ENCODE data around the gene ITIH1.
"Not testable (repeated sequence)": the region's sequence is repeated elsewhere in the genome, so short reads cannot be mapped to it uniquely, and the experiment has no call there.

Gene ITIH1, protein sequence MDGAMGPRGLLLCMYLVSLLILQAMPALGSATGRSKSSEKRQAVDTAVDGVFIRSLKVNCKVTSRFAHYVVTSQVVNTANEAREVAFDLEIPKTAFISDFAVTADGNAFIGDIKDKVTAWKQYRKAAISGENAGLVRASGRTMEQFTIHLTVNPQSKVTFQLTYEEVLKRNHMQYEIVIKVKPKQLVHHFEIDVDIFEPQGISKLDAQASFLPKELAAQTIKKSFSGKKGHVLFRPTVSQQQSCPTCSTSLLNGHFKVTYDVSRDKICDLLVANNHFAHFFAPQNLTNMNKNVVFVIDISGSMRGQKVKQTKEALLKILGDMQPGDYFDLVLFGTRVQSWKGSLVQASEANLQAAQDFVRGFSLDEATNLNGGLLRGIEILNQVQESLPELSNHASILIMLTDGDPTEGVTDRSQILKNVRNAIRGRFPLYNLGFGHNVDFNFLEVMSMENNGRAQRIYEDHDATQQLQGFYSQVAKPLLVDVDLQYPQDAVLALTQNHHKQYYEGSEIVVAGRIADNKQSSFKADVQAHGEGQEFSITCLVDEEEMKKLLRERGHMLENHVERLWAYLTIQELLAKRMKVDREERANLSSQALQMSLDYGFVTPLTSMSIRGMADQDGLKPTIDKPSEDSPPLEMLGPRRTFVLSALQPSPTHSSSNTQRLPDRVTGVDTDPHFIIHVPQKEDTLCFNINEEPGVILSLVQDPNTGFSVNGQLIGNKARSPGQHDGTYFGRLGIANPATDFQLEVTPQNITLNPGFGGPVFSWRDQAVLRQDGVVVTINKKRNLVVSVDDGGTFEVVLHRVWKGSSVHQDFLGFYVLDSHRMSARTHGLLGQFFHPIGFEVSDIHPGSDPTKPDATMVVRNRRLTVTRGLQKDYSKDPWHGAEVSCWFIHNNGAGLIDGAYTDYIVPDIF

GRCh38 chr3:52777127-52777958 lies at the start of gene ITIH1:
ITIH1 (plus strand) TSS chr3:52777599; CDS start chr3:52777616, 17 bp downstream.
- no peak for DNase-seq

DNA sequence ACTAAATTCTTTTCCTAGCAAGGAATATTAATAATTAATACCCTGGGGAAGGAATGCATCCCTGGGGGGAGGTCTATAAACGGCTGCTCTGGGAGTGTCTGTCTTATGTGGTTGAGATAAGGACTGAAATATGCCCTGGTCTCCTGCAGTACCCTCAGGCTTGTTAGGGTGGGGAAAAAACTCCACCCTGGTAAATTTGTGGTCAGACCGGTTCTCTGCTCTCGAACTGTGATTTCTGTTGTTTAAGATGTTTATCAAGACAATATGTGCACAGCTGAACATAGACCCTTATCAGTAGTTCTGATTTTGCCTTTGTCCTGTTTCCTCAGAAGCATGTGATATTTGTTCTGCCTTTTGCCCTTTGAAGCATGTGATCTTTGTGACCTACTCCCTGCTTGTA lies 48.6 kb upstream of the ITIH1 start:
- DNase-seq = not testable (repeated sequence)

DNA sequence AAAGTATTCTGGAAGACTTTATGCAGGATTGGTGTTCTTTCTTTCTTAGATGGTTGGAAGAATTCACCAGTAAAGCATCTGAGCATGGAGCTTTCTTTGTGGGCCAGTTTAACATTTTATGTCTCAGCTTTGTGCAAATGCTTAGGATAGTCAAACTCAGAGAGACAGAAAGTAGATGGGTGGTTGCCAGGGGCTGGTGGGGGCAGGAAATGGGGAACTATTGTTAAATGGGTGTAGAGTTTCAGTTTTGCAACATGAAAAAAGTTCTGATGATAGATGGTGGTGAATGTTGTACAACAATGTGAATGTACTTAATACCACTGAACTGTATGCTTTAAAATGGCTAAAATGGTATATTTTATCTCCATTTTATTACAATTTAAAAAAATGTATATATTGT lies 46.7 kb upstream of the ITIH1 start:
- no peak for DNase-seq

DNA sequence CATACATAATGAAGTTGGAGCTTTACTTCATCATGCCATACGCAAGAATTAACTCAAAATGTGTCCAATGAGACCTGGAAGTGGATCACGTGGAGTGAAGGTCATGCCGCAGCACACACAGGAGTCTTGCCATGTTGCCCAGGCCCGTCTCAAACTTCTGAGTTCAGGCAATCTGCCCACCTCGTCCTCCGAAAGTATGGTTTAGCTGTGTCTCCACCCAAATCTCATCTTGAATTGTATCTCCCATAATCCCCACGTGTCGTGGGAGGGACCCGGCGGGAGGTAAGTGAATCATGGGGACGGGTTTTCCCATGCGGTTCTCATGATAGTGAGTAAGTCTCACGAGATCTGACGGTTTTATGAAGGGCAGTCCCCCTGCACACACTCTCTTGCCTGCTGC lies 45.8 kb upstream of the ITIH1 start:
- no peak for DNase-seq

GRCh38 chr3:52733256-52733891 lies 44.0 kb upstream of the ITIH1 start:
- no peak for DNase-seq

GRCh38 chr3:52739730-52740129 lies 37.7 kb upstream of the ITIH1 start:
- no peak for DNase-seq

DNA sequence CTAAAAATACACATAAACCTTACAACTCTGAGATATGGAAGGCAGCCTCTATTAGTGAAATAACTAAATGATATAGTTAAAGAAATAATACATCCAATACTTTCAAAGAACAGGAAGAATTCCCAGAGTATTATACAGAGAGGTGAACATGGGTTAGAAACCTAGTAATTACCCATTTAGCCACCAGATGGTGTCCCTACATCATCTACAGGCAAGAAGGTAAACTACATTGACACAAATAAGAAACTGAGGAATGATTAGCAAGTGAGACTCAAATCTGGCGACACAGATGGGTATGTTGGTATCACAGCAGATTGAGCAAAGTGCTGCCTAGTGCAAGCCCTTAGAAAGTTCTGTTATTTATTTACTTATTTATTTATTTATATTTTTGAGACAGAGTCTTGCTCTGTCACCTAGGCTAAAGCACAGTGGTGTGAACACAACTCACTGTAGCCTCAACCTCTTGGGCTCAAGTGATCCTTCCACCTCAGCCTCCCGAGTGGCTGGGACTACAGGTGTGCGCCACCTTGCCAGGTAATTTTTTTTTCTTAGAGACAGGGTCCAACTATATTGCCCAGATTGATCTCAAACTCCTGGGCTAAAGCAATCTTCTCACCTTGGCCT lies 34.9 kb upstream of the ITIH1 start:
- no peak for DNase-seq

GRCh38 chr3:52743152-52743551 lies 34.2 kb upstream of the ITIH1 start:
- DNase-seq = no peak

DNA sequence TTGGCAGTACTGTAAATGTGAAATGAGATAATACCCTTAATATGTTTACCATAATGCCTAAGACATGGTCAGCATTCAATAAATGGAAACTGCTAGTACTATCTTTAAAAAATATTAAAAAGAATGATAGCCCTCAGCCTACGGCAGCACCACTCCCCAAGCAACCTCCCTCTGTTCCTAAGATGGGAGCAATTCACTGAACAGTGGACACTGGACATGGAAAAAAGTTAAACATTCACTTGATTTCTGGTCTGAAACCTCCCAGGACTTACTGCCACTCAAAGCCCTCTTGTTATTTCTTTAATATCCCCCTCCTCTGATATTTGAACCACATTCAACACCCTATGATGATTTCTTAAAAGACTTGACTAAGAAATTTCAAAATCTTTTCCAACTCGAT lies 33.7 kb upstream of the ITIH1 start:
- no peak for DNase-seq

DNA sequence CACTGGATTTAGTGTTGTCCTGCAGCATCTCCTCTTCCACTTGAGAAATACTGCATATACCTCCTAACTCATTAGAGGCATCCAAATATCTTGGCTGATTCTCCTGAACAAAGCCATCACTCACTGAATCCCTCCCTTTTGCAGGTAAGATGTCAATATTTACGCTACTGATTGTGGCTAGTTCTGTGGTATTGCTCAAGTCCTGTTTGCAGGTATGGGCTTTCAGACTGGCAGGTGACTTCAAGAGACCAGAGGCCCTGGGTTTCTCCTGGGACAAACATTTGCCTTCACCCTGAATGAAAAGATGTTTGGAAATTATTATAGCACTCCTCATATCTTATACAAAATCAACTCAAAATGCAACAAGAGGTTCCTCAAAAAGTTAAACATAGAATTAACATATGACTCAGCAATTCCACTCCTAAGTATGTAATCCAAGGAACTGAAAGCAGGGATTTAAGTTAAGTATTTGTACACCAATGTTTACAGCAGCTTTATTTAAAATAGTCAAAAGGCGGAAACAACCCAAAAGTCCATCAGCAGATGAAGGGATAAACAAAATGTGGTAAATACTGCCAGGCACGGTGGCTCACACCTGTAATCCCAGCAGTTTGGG lies 25.2 kb upstream of the ITIH1 start:
- no peak for DNase-seq

DNA sequence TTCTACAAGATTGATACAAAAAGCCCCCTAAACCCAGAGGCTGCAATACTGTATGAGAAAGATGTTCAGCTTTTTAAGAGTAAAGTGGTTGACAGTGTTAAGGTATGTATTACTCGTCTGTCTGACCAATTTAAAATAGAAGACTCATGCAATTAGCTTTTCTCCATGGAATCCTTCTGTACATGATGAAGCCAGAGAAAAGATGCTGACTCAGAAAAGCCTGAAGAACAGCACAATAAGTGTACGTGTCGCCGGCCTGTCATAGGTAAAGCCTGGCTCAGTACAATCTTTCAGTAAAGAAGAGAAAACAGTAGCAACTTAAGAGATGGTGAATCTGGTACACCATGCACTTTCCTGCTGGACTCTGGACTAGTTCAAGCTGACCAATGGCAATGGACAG lies 23.0 kb upstream of the ITIH1 start:
- no peak for DNase-seq

- DNase-seq = no peak
These were observed 21.3 kb upstream of the ITIH1 start for GRCh38 chr3:52756141-52756540.

DNA sequence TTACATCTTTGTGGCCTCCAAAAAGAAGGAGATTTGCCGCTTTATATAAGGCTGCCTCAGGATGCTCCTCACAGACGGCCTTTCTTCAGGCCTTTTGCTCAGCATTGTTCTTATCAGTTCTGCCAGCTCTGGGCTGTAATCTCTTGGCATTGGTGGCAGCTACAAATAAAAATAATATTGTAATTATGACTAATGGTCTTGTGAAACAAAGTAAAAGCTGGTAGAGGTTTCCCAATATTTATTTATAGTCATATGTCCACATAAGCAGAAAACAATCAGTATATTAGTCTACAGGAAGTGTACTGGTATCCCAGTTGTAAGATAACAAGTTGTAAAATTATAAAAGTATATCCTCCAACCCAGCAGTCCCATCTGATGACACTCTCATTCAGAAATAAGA lies 13.9 kb upstream of the ITIH1 start:
- DNase-seq = no peak

- DNase-seq = no peak
These were observed 7.5 kb upstream of the ITIH1 start for GRCh38 chr3:52769786-52770455.

DNA sequence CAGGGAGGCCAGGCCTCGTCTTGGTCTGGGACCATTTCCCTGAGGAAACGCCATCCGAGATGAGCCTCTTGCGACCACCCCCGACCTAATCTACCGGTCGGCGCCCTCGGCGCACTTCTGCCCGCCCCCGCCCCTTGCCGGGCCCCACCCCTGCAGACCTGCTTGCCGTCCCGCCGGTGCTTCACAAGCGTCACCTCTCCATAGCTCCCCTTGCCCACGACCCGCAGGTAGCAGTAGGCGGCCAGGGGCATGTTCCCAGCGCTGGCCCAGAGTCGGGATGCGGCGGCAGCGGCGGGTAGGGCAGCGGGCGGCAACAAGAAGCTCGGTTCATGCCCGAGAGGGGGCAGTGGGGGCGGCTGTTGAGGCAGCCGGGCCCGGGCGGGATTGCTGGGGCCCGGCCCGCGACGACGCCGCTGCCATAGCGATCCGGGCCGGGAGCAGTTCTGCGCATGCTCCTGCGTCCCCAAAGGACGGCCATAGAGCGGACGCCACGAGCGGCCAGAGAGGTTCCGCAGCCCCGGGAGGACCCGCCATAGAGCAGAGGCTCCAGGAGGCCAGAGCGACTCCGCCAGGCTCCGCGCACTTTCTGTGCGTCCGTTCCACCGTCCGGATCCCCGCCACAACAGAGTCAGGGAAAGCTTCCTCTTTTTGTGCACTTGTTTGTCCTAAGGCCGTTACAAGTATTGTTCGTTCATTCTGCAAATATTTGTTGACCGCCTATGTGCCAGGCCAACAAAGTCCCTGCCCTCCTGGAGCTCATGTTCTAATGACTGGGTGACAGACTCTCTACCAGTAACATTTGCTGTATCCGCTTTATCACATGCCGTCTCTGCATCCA lies 6.7 kb upstream of the ITIH1 start, which contains the start of gene NEK4:
TSS of gene NEK4 (minus strand) at position 445 of the 838 bp plus-strand sequence. CDS start at position 251, 194 bp downstream.
- DNase-seq = peak; percentile 20 to 77

DNA sequence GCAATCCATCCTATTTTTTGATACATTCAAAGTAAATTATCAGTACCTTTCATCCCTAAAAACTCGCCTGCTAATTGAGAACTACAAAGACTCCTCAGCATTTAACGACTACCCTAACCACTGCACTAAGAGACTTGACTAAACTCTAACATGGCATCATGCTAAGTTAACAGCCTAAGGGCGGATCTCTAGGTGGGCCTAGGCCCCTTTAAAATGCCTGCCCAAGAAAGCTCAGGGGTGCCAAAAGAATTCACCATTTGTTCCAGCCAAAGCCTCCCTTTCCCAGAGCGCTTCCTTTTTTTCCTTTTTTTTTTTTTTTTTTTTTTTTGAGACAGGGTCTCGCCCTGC lies 6.1 kb upstream of the ITIH1 start:
- no peak for DNase-seq

DNA sequence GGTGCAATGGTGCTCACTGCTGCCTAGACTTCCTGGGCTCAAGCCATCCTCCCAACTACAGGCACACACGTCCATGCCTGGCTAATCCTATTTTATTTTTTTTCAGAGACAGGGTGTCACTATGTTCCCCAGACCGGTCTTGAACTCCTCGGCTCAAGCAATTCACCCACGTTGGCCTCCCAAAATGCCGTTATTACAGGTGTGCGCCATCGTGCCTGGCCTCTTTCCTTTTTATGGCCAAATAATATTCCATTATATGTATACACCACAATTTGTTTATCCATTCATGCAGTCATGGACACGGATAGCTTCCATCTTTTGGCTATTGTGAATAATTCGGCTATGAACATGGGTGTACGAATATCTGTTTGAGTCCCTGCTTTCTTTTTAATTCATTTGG lies 5.7 kb upstream of the ITIH1 start:
- DNase-seq = no peak

- DNase-seq = no peak
These were observed 3.9 kb upstream of the ITIH1 start for GRCh38 chr3:52773361-52774065.

GRCh38 chr3:52774066-52774713 lies 3.2 kb upstream of the ITIH1 start:
- no peak for DNase-seq
